ENCODE measurements around the gene MAP2. TPM values are rescaled to one million over a fixed set of nuclear protein-coding genes. Genes with fewer than 3 reads are reported as not detected.

The MAP2 gene
- total and polyA plus RNA-seq, 2 experiments from 2014 or later: 2.9 to 4.4 TPM

DNA sequence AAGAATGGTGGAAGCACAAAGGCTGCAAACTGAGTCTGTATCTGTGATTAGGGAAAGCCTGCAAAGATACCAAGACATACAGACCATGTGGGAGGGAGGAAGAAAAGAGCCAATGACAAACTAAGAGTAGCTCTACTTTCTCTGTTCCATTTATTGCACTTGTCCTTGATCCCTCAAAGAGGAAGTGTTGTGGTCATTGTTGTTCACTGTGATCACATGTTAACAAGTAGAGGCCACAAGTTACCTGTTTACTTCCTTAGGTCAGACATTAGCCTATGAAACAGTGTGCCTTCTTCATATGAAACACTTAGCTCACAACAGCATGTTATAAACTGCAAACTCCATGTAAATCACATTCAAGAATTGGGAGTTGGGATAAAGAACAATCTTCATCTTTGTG, 32.6 kb downstream of the MAP2 start (continued):
- TF ChIP-seq, protein P1, sequence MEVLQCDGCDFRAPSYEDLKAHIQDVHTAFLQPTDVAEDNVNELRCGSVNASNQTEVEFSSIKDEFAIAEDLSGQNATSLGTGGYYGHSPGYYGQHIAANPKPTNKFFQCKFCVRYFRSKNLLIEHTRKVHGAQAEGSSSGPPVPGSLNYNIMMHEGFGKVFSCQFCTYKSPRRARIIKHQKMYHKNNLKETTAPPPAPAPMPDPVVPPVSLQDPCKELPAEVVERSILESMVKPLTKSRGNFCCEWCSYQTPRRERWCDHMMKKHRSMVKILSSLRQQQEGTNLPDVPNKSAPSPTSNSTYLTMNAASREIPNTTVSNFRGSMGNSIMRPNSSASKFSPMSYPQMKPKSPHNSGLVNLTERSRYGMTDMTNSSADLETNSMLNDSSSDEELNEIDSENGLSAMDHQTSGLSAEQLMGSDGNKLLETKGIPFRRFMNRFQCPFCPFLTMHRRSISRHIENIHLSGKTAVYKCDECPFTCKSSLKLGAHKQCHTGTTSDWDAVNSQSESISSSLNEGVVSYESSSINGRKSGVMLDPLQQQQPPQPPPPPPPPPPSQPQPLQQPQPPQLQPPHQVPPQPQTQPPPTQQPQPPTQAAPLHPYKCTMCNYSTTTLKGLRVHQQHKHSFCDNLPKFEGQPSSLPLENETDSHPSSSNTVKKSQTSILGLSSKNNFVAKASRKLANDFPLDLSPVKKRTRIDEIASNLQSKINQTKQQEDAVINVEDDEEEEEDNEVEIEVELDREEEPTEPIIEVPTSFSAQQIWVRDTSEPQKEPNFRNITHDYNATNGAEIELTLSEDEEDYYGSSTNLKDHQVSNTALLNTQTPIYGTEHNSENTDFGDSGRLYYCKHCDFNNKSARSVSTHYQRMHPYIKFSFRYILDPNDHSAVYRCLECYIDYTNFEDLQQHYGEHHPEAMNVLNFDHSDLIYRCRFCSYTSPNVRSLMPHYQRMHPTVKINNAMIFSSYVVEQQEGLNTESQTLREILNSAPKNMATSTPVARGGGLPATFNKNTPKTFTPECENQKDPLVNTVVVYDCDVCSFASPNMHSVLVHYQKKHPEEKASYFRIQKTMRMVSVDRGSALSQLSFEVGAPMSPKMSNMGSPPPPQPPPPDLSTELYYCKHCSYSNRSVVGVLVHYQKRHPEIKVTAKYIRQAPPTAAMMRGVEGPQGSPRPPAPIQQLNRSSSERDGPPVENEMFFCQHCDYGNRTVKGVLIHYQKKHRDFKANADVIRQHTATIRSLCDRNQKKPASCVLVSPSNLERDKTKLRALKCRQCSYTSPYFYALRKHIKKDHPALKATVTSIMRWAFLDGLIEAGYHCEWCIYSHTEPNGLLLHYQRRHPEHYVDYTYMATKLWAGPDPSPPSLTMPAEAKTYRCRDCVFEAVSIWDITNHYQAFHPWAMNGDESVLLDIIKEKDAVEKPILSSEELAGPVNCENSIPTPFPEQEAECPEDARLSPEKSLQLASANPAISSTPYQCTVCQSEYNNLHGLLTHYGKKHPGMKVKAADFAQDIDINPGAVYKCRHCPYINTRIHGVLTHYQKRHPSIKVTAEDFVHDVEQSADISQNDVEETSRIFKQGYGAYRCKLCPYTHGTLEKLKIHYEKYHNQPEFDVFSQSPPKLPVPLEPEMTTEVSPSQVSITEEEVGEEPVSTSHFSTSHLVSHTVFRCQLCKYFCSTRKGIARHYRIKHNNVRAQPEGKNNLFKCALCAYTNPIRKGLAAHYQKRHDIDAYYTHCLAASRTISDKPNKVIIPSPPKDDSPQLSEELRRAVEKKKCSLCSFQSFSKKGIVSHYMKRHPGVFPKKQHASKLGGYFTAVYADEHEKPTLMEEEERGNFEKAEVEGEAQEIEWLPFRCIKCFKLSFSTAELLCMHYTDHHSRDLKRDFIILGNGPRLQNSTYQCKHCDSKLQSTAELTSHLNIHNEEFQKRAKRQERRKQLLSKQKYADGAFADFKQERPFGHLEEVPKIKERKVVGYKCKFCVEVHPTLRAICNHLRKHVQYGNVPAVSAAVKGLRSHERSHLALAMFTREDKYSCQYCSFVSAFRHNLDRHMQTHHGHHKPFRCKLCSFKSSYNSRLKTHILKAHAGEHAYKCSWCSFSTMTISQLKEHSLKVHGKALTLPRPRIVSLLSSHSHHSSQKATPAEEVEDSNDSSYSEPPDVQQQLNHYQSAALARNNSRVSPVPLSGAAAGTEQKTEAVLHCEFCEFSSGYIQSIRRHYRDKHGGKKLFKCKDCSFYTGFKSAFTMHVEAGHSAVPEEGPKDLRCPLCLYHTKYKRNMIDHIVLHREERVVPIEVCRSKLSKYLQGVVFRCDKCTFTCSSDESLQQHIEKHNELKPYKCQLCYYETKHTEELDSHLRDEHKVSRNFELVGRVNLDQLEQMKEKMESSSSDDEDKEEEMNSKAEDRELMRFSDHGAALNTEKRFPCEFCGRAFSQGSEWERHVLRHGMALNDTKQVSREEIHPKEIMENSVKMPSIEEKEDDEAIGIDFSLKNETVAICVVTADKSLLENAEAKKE (CRISPR knock-in tag; IDR thresholded peaks at IDR 0.05): no peak
- TF ChIP-seq, protein P2, sequence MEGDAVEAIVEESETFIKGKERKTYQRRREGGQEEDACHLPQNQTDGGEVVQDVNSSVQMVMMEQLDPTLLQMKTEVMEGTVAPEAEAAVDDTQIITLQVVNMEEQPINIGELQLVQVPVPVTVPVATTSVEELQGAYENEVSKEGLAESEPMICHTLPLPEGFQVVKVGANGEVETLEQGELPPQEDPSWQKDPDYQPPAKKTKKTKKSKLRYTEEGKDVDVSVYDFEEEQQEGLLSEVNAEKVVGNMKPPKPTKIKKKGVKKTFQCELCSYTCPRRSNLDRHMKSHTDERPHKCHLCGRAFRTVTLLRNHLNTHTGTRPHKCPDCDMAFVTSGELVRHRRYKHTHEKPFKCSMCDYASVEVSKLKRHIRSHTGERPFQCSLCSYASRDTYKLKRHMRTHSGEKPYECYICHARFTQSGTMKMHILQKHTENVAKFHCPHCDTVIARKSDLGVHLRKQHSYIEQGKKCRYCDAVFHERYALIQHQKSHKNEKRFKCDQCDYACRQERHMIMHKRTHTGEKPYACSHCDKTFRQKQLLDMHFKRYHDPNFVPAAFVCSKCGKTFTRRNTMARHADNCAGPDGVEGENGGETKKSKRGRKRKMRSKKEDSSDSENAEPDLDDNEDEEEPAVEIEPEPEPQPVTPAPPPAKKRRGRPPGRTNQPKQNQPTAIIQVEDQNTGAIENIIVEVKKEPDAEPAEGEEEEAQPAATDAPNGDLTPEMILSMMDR (conservative IDR thresholded peaks at IDR 0.05; ENCODE audit: low read depth in 2 of 2): no peak

DNA sequence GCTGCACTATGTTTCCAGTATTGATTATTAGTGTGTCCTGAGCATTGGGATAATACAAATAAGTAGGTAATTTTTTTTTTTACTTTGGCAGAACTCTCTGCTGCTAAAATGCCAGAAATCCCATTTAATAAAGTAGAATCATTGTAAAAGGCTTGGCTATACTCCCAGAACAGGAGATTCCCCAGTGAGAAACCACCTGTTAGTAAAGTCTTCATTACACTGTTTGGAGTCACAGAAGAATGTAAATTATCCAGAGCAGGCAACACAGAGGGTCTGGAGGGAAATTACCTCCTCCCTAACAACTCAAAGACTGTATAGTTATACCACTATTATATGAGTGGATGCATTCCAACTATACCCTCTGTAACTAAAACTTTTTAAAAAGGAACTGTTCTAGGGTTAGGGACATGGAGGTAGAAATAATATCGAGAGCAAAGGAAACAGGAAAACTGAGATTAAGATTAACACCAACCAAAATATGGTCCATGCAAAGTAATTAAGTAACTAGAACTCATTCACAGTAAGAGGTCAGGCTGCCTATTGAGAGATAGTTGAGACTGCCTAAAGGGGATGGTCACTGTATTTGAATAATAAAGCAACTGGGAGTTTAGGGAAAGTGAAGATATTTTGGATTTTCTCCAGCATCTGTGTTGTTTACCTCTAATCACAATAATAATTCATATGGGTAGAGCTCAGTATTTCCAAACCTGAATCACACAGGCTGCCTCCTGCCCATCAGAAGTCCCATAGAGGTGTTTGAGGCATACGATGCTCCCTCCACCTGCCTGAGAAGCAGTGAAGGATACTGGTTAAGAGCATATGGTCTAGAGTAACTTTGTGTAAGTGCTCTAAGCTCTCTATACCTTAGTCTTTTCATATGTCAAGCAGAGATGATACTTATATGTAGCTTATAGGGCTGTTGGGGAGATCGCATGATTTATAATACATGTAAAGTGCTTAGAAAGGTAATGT, 34.4 kb downstream of the MAP2 start:
- H3K4me1 ChIP-seq (ENCODE audit: insufficient read depth): peaks cover 17% of the 10 kb centered on the region
- H3K4me2 ChIP-seq: peak overlapping the region; percentile 28
- no peak for TF ChIP-seq EZH2 (IDR thresholded peaks at IDR 0.05; ENCODE audit: low read depth, unreplicated experiment)
- no peak for TF ChIP-seq EZH2phosphoT487 (IDR thresholded peaks at IDR 0.05; ENCODE audit: unreplicated experiment)
- peak; percentile 45; the same call in 1 of the 2 replicates for TF ChIP-seq NANOG (IDR thresholded peaks at IDR 0.05; ENCODE audit: borderline replicate concordance)
- peaks cover 2% of the 10 kb centered on the region; the same call in 1 of the 3 replicates for H3K36me3 Mint-ChIP-seq (ENCODE audit: low read depth)
- H4K20me1 ChIP-seq (replicated peaks; ENCODE audit: insufficient read depth): no peaks in the 10 kb centered on the region
- H3K36me3 ChIP-seq (ENCODE audit: insufficient read depth): no peaks in the 10 kb centered on the region
- no peaks in the 10 kb centered on the region for H3F3A ChIP-seq (replicated peaks; ENCODE audit: low read depth)
- H3K27me3 Mint-ChIP-seq (ENCODE audit: insufficient read depth, low read depth, poor library complexity): peaks cover 2% of the 10 kb centered on the region
- peak overlapping the region; percentile 66; the same call in 1 of the 2 replicates for H3K27ac Mint-ChIP-seq
- H3K4me1 Mint-ChIP-seq: peaks cover 33% of the 10 kb centered on the region
- ATAC-seq: peak; percentile 86
- no peaks in the 10 kb centered on the region for H3K9me2 ChIP-seq (ENCODE audit: insufficient read depth)
- H3K9me3 Mint-ChIP-seq: peaks cover 2% of the 10 kb centered on the region; the same call in 1 of the 3 replicates
- H2AFZ ChIP-seq: no peak overlapping the region
- no peaks in the 10 kb centered on the region for H3K27me3 ChIP-seq (ENCODE audit: insufficient read depth)
- H3K27ac ChIP-seq (ENCODE audit: low read depth): no peak overlapping the region
- DNase-seq (ENCODE audit: low spot score): peak; percentile 16
- no peaks in the 10 kb centered on the region for H3K79me2 ChIP-seq (replicated peaks; ENCODE audit: insufficient read depth)
- H3K4me3 ChIP-seq: no peak overlapping the region
- 0 out of 3 replicates have a peak overlapping the region, but pooled peaks have one; percentile 1 for H3K4me3 Mint-ChIP-seq

All from GM23338 (cell line).